ENCODE measurements around the gene PTK6. TPM values are rescaled to one million over a fixed set of nuclear protein-coding genes. Genes with fewer than 3 reads are reported as not detected.
A peak's percentile ranks its signal among the peaks of the same experiment; 100 is the strongest.
"Not testable (repeated sequence)": the region's sequence is repeated elsewhere in the genome, so short reads cannot be mapped to it uniquely, and the experiment has no call there.

Gene PTK6
- 2.1 and 5.2 TPM in 2 replicates for total RNA-seq
- 2.3 TPM for polyA plus RNA-seq (2012)

GRCh38 chr20:63536997-63537524 is at the start of gene PTK6:
TSS of gene PTK6 (minus strand) at chr20:63537376. CDS start at chr20:63537314, 62 bp downstream.
- DNase-seq (ENCODE audit: low read depth), result no peak

GRCh38 chr20:63586797-63587196 is 49.6 kb upstream of the PTK6 start:
- DNase-seq (ENCODE audit: low read depth), result no peak

GRCh38 chr20:63585616-63586565 is 48.7 kb upstream of the PTK6 start:
- no peak for DNase-seq (ENCODE audit: low read depth)

GRCh38 chr20:63582382-63583063 is 45.3 kb upstream of the PTK6 start:
- DNase-seq (ENCODE audit: low read depth), result no peak

- DNase-seq (ENCODE audit: low read depth), result no peak
These were observed 43.8 kb upstream of the PTK6 start for GRCh38 chr20:63580796-63581461.

- DNase-seq (ENCODE audit: low read depth), result no peak
These were observed 42.0 kb upstream of the PTK6 start for GRCh38 chr20:63579017-63579694.

- no peak for DNase-seq (ENCODE audit: low read depth)
These were observed 41.2 kb upstream of the PTK6 start for GRCh38 chr20:63578224-63579016.

- DNase-seq (ENCODE audit: low read depth), result no peak
These were observed 40.2 kb upstream of the PTK6 start for GRCh38 chr20:63577317-63577894.

GRCh38 chr20:63576311-63576710 is 39.1 kb upstream of the PTK6 start:
- no peak for DNase-seq (ENCODE audit: low read depth)

- no peak for DNase-seq (ENCODE audit: low read depth)
These were observed 37.9 kb upstream of the PTK6 start for GRCh38 chr20:63574829-63575743.

GRCh38 chr20:63574156-63574828 is 37.1 kb upstream of the PTK6 start, which contains the start of gene HELZ2:
TSS of gene HELZ2 (minus strand) at chr20:63574239. CDS start at chr20:63572385, 1,854 bp downstream.
- DNase-seq (ENCODE audit: low read depth), result peak; percentile 61

GRCh38 chr20:63573647-63574131 is 36.5 kb upstream of the PTK6 start:
- no peak for DNase-seq (ENCODE audit: low read depth)

- DNase-seq (ENCODE audit: low read depth), result no peak
These were observed 35.8 kb upstream of the PTK6 start for GRCh38 chr20:63572788-63573646.

GRCh38 chr20:63572071-63572787 is 35.1 kb upstream of the PTK6 start:
- DNase-seq (ENCODE audit: low read depth), result no peak

- DNase-seq (ENCODE audit: low read depth), result not testable (repeated sequence)
These were observed 33.9 kb upstream of the PTK6 start for GRCh38 chr20:63571087-63571478.
